Transverse colon (tissue), 4 donors: ENCODE measurements around the gene WDR35. TPM values are rescaled to one million over a fixed set of nuclear protein-coding genes. Genes with fewer than 3 reads are reported as not detected.

Source experiments
- DNase-seq: peaks from one replicate; pipeline ENCODE4 v3.0.0-alpha.2; 2019
- H3K27ac ChIP-seq, 4 donors: fragments of 200-600 bp; sonication (generic); 2 replicates each; pipeline ENCODE4 v1.5.1; 2016 to 2018; ENCODE audit warnings: inconsistent platforms in 4 of 4
- H3K27me3 ChIP-seq: fragments of 200-600 bp; sonication (generic); 2 replicates; pipeline ENCODE4 v1.5.1; 2017; ENCODE audit warnings: inconsistent platforms
- H3K36me3 ChIP-seq, 4 donors: fragments of 200-600 bp; sonication (generic); 2 replicates each; pipeline ENCODE4 v1.5.1; 2017 to 2019; ENCODE audit warnings: inconsistent platforms in 4 of 4
- H3K4me1 ChIP-seq, 4 donors: fragments of 200-600 bp; sonication (generic); 2 replicates each; pipeline ENCODE4 v1.5.1; 2017 to 2020; ENCODE audit warnings: inconsistent platforms in 4 of 4
- H3K4me3 ChIP-seq, 4 donors: fragments of 200-600 bp; sonication (generic); 1 replicate in 1 of 4; 2 replicates in 3 of 4; pipeline versions ENCODE4 v1.5.1 to v1.6.1; 2017 to 2019; ENCODE audit warnings: inconsistent platforms in 4 of 4
- H3K9me3 ChIP-seq, 2 donors: fragments of 200-600 bp; sonication (generic); 2 replicates each; pipeline ENCODE4 v1.5.1; 2017 to 2019; ENCODE audit warnings: inconsistent platforms in 2 of 2
- EP300 ChIP-seq: sonication (generic); formaldehyde crosslinking; IDR thresholded peaks from one replicate; pipeline ENCODE4 v1.6.1; 2017; ENCODE audit warnings: antibody characterized with exemption, low read depth
- POLR2A ChIP-seq: fragments of 450-650 bp; IDR thresholded peaks from one replicate; pipeline ENCODE4 v1.6.1; 2016; ENCODE audit warnings: antibody characterized with exemption, mild to moderate bottlenecking, moderate library complexity
- POLR2AphosphoS5 ChIP-seq, 3 donors: sonication (generic); formaldehyde crosslinking; IDR thresholded peaks; one replicate each; pipeline ENCODE4 v1.6.1; 2016; ENCODE audit warnings: antibody characterized with exemption in 3 of 3
- WGBS, 2 donors: methylation state at CpG; one replicate each; pipeline ENCODE4 v1.1.5; 2018; ENCODE audit warnings: low coverage in 1 of 2; 5-methylcytosine and 5-hydroxymethylcytosine counted together
- in situ Hi-C, 4 donors: fragments of 200-750 bp; cut with MboI; loops; one replicate each; pipeline versions ENCODE4 v1.15.0 to v1.15.1; 2017; ENCODE audit warnings: low sequenced_read_pairs in 3 of 4, low pct_ligation_motif_present in 1 of 4, low pct_unique_long_range_greater_than_20kb in 1 of 4
- intact Hi-C: fragments of 100-400 bp; cut with DNase I; formaldehyde crosslinking; loops from one replicate; pipeline ENCODE4 v1.15.1; 2023; ENCODE audit warnings: low total_unique reads
- total RNA-seq, 4 donors: library from RNA; depleted of rRNA; stranded (reverse); fragments of >200 nt; gene quantifications; one replicate each; pipeline ENCODE4 v1.1.0, GENCODE V29; 2016
- TF ChIP-seq, protein P1 (sequence below), 5 experiments: fragments of 200-600 bp in 3 of 5; fragments of 450-650 bp in 2 of 5; sonication (generic) in 3 of 5; IDR thresholded peaks; 1 replicate in 2 of 5; 2 replicates in 3 of 5; pipeline ENCODE4 v1.5.1; 2016 to 2017; ENCODE audit warnings: antibody characterized with exemption in 5 of 5, inconsistent platforms in 3 of 5, mild to moderate bottlenecking in 2 of 5, moderate library complexity in 1 of 5

Gene WDR35
- total RNA-seq, 4 donors from 2014 or later = 0.37 to 4.8 (median 2.0) TPM

DNA sequence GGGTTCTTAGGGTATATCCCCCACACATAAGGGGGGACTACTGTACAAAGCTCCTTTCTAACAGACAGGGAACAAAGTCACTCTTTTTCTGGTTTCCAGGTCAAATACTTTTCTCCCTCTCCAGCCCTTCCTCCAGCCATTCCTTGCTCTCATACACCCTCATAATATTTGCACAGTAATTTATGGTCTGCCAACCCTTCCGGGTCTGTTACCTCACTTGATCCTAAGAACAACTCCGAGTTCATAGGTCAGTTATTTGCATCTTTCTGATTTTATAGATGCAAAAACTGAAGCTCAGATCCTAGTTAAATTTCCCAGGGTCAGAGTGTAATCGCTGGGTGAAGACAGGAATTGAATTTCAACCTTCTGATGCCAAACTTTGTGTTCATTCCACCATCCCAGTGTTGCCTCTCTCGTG, 37.4 kb upstream of the WDR35 start:
- DNase-seq = peak; percentile 20
- Histone ChIP-seq H3K4me3 (no peak overlapping the region), H3K4me1 (peaks cover 0 to 13% (median 8%) of the 10 kb centered on the region in 4 donors), H3K27me3 (no peaks in the 10 kb centered on the region), H3K27ac (peak overlapping the region; percentile 6 to 62 (median 30)), H3K36me3 (peaks cover 0 to 46% (median 14%) of the 10 kb centered on the region in 4 donors), H3K9me3 (no peaks in the 10 kb centered on the region)
- TF ChIP-seq EP300 = no peak
- TF ChIP-seq POLR2AphosphoS5 (IDR thresholded peaks at IDR 0.05) = no peak
- no peak for TF ChIP-seq POLR2A
- TF ChIP-seq, protein P1, sequence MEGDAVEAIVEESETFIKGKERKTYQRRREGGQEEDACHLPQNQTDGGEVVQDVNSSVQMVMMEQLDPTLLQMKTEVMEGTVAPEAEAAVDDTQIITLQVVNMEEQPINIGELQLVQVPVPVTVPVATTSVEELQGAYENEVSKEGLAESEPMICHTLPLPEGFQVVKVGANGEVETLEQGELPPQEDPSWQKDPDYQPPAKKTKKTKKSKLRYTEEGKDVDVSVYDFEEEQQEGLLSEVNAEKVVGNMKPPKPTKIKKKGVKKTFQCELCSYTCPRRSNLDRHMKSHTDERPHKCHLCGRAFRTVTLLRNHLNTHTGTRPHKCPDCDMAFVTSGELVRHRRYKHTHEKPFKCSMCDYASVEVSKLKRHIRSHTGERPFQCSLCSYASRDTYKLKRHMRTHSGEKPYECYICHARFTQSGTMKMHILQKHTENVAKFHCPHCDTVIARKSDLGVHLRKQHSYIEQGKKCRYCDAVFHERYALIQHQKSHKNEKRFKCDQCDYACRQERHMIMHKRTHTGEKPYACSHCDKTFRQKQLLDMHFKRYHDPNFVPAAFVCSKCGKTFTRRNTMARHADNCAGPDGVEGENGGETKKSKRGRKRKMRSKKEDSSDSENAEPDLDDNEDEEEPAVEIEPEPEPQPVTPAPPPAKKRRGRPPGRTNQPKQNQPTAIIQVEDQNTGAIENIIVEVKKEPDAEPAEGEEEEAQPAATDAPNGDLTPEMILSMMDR (IDR thresholded peaks at IDR 0.05) = no peak
- in situ Hi-C loops (no loop called here), intact Hi-C loops (no loop called here)
- 26 to 35% methylated on average over 4 of the region's 4 CpGs for WGBS, 2 donors

DNA sequence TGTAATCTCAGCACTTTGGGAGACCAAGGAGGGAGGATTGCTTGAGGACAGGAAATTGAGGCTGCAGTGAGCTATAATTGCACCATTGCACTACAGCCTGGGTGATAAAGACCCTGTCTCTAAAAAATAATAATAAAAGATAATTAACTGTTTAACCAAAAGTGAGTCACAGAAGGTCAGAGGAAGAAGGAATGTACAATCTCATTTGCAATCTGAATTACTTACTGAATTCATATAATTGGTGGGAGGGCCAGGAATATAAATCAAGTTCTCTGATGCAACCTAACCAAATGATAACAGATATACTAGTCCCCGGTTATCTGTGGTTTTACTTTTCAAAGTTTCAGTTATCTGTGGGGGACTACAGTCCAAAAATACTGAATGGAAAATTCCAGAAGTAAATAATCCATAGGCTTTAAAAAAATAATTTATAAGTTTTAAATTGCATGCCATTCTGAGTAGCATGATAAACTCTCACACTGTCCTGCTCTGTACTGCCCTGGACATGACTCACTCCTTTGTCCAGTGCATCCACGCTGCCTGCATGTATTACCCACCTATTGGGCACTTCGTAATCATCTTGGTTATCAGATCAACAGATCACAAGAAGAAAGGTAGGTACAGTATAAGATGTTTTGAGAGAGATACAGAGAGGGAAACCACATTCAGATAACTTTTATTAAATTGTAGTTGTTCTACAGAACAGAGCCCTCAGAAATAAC, 35.3 kb upstream of the WDR35 start:
- in situ Hi-C loops = no loop called here
- WGBS, 2 donors = 81 to 93% methylated on average over 3 of the region's 3 CpGs
- peaks cover 0 to 5% of the 10 kb centered on the region in 2 donors for H3K9me3 ChIP-seq

DNA sequence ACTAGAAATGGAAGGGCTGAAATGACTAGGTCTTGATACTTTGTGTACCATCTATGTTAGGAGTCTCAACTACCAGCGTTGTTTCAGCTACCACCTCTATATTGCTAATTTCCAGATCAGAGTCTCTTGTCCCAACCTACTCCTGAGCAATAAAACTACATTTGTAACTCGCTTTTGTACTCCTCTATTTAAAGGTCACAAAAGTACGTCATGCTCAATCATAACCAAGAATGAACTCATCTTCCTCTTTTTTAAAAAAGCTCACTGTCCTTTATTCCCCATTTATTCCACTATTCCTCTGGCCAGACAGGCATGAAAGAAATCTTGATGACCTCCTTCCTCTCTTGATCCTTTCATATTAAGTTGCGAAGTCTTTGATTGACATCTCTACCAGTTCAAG, 33.8 kb upstream of the WDR35 start:
- no peaks in the 10 kb centered on the region for H3K27me3 ChIP-seq
- no peak overlapping the region for H3K4me3 ChIP-seq
- H3K27ac ChIP-seq = no peak overlapping the region
- DNase-seq = no peak
- H3K9me3 ChIP-seq = peaks cover 0 to 5% of the 10 kb centered on the region in 2 donors
- peaks cover 0 to 13% (median 8%) of the 10 kb centered on the region in 4 donors for H3K4me1 ChIP-seq
- no peak for TF ChIP-seq EP300
- TF ChIP-seq, protein P1 (IDR thresholded peaks at IDR 0.05) = no peak
- TF ChIP-seq POLR2AphosphoS5 (IDR thresholded peaks at IDR 0.05) = no peak
- no peak for TF ChIP-seq POLR2A
- in situ Hi-C loops (no loop called here), intact Hi-C loops (no loop called here)
- 78 to 82% methylated on average over 4 of the region's 4 CpGs for WGBS, 2 donors
- H3K36me3 ChIP-seq = peaks cover 0 to 10% (median 0%) of the 10 kb centered on the region in 4 donors

More for the DNA sequence above, 35.3 kb upstream of the WDR35 start:
- TF ChIP-seq POLR2A (no peak), POLR2AphosphoS5 (IDR thresholded peaks at IDR 0.05) (no peak), EP300 (no peak)
- TF ChIP-seq, protein P1 (IDR thresholded peaks at IDR 0.05) = no peak
- DNase-seq = no peak
- H3K36me3 ChIP-seq = peaks cover 0 to 26% (median 6%) of the 10 kb centered on the region in 4 donors
- no peaks in the 10 kb centered on the region for H3K27me3 ChIP-seq
- peaks cover 0 to 13% (median 8%) of the 10 kb centered on the region in 4 donors for H3K4me1 ChIP-seq
- intact Hi-C loops = no loop called here
- H3K4me3 ChIP-seq = no peak overlapping the region
- H3K27ac ChIP-seq = no peak overlapping the region

DNA sequence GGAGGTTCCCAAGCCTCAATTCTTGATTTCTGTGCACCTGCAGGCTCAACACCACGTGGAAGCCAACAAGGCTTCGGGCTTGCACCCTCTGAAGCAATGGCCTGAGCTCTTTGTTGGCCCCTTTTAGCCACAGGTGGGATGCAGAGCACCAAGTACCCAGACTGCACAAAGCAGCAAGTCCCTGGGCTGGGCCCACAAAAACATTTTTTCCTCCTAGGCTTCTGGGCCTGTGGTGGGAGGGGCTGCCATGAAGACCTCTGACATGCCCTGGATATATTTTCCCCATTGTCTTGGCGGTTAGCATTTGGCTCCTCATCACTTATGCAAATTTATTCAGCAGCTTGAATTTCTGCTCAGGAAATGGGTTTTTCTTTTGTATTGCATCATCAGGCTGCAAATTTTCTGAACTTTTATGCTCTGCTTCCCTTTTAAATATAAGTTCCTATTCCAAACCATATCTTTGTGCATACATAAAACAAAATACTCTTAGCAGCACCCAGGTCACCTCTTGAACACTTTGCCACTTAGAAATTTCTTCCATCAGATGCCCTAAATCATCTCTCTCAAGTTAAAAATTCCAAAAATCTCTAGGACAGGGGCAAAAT, 31.6 kb upstream of the WDR35 start:
- Histone ChIP-seq H3K27me3 (no peaks in the 10 kb centered on the region), H3K4me3 (no peak overlapping the region), H3K4me1 (no peaks in the 10 kb centered on the region), H3K27ac (no peak overlapping the region), H3K9me3 (peaks cover 0 to 5% of the 10 kb centered on the region in 2 donors), H3K36me3 (no peaks in the 10 kb centered on the region)
- TF ChIP-seq POLR2A (no peak), EP300 (no peak), POLR2AphosphoS5 (IDR thresholded peaks at IDR 0.05) (no peak)
- TF ChIP-seq, protein P1 (IDR thresholded peaks at IDR 0.05) = no peak
- WGBS, 2 donors = 67% methylated on average over 3 of the region's 3 CpGs; no CpG with 5 or more reads in 1 of the 2 donors
- intact Hi-C loops = no loop called here
- in situ Hi-C loops = no loop called here
- no peak for DNase-seq
